GM12878 (cell line): Measurements from ENCODE around the gene RIMBP2. TPM values are rescaled to one million over a fixed set of nuclear protein-coding genes. Genes with fewer than 3 reads are reported as not detected.

Source experiments
- ATAC-seq: fragments of 200-7000 bp; cut with Tn5 transposase; 3 replicates; pipeline ENCODE4 v1.9.1; 2020; ENCODE audit warnings: mild to moderate bottlenecking, moderate library complexity
- BruUV-seq: library from RNA; stranded (reverse); fragments of 400-500 nt; replicated peaks from 2 replicates; lab custom pipeline; 2021; lab: Mats Ljungman, UMichigan
- CTCF ChIA-PET: fragments of 300-600 bp; sonication (Branson Sonifier 250); formaldehyde crosslinking; extraction: SDS; loops from one replicate; lab custom pipeline; 2021; ENCODE audit warnings: inconsistent platforms; lab: Yijun Ruan, JAX
- POLR2A ChIA-PET: fragments of 350-600 bp; formaldehyde crosslinking; extraction: SDS; loops from one replicate; lab custom pipeline; 2021; ENCODE audit warnings: inconsistent platforms; lab: Charles Lee
- RAD21 ChIA-PET: fragments of 300-600 bp; sonication (Branson Sonifier 250); formaldehyde crosslinking; loops from one replicate; lab custom pipeline; 2023; ENCODE audit warnings: antibody characterized with exemption; ENCODE audit not compliant: unreplicated experiment; lab: Charles Lee
- SMC1A ChIA-PET: fragments of 300-600 bp; sonication (Branson Sonifier 250); formaldehyde crosslinking; loops from one replicate; lab custom pipeline; 2023; ENCODE audit not compliant: unreplicated experiment, uncharacterized antibody; lab: Charles Lee
- DNase-seq: peaks from one replicate; pipeline ENCODE4 v3.0.0-alpha.2; 2011; ENCODE audit warnings: low read depth, low spot score
- FAIRE-seq: peaks from 3 replicates; lab custom pipeline; 2011; peaks lifted over from hg19 to GRCh38; lab: Jason Lieb, UNC
- H2AFZ ChIP-seq: 2 replicates; pipeline ENCODE4 v1.6.0; 2011; ENCODE audit warnings: low read depth, low read length, control low read depth; ENCODE audit not compliant: control insufficient read depth
- H3K27ac ChIP-seq: 2 replicates; pipeline ENCODE4 v1.5.1; 2011; ENCODE audit warnings: control low read depth; ENCODE audit not compliant: control insufficient read depth, insufficient read depth
- H3K27me3 ChIP-seq, 2 experiments: replicated peaks in 1 of 2; 2 replicates each; pipeline versions ENCODE4 v1.6.0 to v1.6.1; 2011; ENCODE audit warnings: low read length in 1 of 2; ENCODE audit not compliant: control insufficient read depth in 2 of 2, insufficient read depth in 2 of 2
- H3K36me3 ChIP-seq, 2 experiments: 2 replicates each; pipeline ENCODE4 v1.5.1; 2011; ENCODE audit warnings: low read length in 1 of 2; ENCODE audit not compliant: control insufficient read depth in 2 of 2, insufficient read depth in 2 of 2
- H3K4me1 ChIP-seq: 2 replicates; pipeline ENCODE4 v1.6.1; 2011; ENCODE audit warnings: mild to moderate bottlenecking, low read length, moderate library complexity, mixed read lengths; ENCODE audit not compliant: control insufficient read depth, insufficient read depth
- H3K4me2 ChIP-seq: 2 replicates; pipeline ENCODE4 v1.6.0; 2011; ENCODE audit warnings: control low read depth; ENCODE audit not compliant: control insufficient read depth, insufficient read depth
- H3K4me3 ChIP-seq: fragments of 200-600 bp; sonication (generic); 2 replicates; pipeline ENCODE4 v1.5.1; 2016
- H3K79me2 ChIP-seq: 2 replicates; pipeline ENCODE4 v1.6.0; 2011; ENCODE audit warnings: low read length; ENCODE audit not compliant: control insufficient read depth, insufficient read depth
- H3K9ac ChIP-seq: 2 replicates; pipeline ENCODE4 v1.8.0; 2011; ENCODE audit warnings: low read length, control low read depth, mixed read lengths; ENCODE audit not compliant: control insufficient read depth, insufficient read depth
- H3K9me3 ChIP-seq: replicated peaks from 3 replicates; pipeline ENCODE4 v1.5.1; 2011; ENCODE audit warnings: mild to moderate bottlenecking, low read length; ENCODE audit not compliant: control insufficient read depth, insufficient read depth
- H4K20me1 ChIP-seq: 2 replicates; pipeline ENCODE4 v1.6.0; 2011; ENCODE audit not compliant: control insufficient read depth, insufficient read depth
- CBX5 ChIP-seq: sonication (generic); IDR thresholded peaks from 2 replicates; pipeline ENCODE4 v1.6.1; 2016; ENCODE audit warnings: low read depth, moderate library complexity, mild to moderate bottlenecking, inconsistent platforms
- HCFC1 ChIP-seq: fragments of 150-350 bp; IDR thresholded peaks from 2 replicates; pipeline ENCODE4 v1.6.1; 2014; ENCODE audit warnings: low read length
- KAT2A ChIP-seq: conservative IDR thresholded peaks from 2 replicates; pipeline ENCODE4 v1.6.1; 2011; ENCODE audit warnings: low read depth, low read length; ENCODE audit not compliant: control insufficient read depth
- LARP7 ChIP-seq: fragments of 450-650 bp; IDR thresholded peaks from 2 replicates; pipeline ENCODE4 v1.6.1; 2017; ENCODE audit warnings: mild to moderate bottlenecking
- SP1 ChIP-seq: IDR thresholded peaks from one replicate; pipeline ENCODE4 v1.6.1; 2011; ENCODE audit warnings: low read depth, low read length
- STAT3 ChIP-seq: IDR thresholded peaks from 2 replicates; pipeline ENCODE4 v1.6.1; 2011; ENCODE audit warnings: low read depth, low read length, improper control_type of control experiment
- whole genome bisulfite sequencing: methylation state at CpG from one replicate; pipeline ENCODE4 v1.1.6; 2016; ENCODE audit warnings: low lambda C conversion rate; ENCODE audit not compliant: insufficient replicate concordance, insufficient coverage; ENCODE audit errors: missing lambda C conversion rate; 5-methylcytosine and 5-hydroxymethylcytosine counted together
- in situ Hi-C: fragments of 300-500 bp; cut with MboI; formaldehyde crosslinking; loops from 9 replicates; pipeline ENCODE4 v1.14.3; 2018; ENCODE audit warnings: mixed read lengths
- intact Hi-C: fragments of 100-400 bp; cut with micrococcal nuclease; formaldehyde crosslinking; loops from one replicate; pipeline ENCODE4 v1.14.2; 2022; ENCODE audit not compliant: unreplicated experiment
- polyA plus RNA-seq, 11 experiments: library from polyadenylated mRNA; depleted of rRNA in 4 of 11; unstranded in 6 of 11; stranded (reverse) in 5 of 11; fragments of >200 nt; fragmentation: Nextera tagmentation in 4 of 11; fragmentation: Illumina TruSeq in 1 of 11; extraction: Ambion mirVana in 4 of 11; extraction: Trizol in 1 of 11; gene quantifications; 1 replicate in 1 of 11; 2 replicates in 10 of 11; pipeline versions ENCODE4 v1.2.1 to v1.2.3, GENCODE V29; 2011 to 2016; ENCODE audit warnings: inconsistent platforms in 2 of 11, missing spikeins in 2 of 11, low read depth in 1 of 11
- total RNA-seq, 4 experiments: library from RNA; depleted of rRNA in 3 of 4; stranded (reverse); fragments of >200 nt in 3 of 4; fragmentation: Illumina TruSeq in 1 of 4; extraction: Trizol in 1 of 4; gene quantifications; 2 replicates each; pipeline versions ENCODE4 v1.2.1 to v1.2.3, GENCODE V29; 2013 to 2021
- TF ChIP-seq, protein P1 (sequence below): IDR thresholded peaks from 2 replicates; pipeline ENCODE4 v1.6.1; 2011; ENCODE audit warnings: low read depth, low read length, improper control_type of control experiment, borderline replicate concordance
- TF ChIP-seq, protein P2 (sequence below): fragments of 150-350 bp; IDR thresholded peaks from 2 replicates; pipeline ENCODE4 v1.6.1; 2014; ENCODE audit warnings: mild to moderate bottlenecking, low read depth, low read length

RIMBP2 gene
- total and polyA plus RNA-seq, 10 of the 15 experiments (the other 5 are each of a cell fraction or from before 2014, with no cell fraction given): 0.04 to 2.9 (median 0.07) TPM; not detected in 1

DNA sequence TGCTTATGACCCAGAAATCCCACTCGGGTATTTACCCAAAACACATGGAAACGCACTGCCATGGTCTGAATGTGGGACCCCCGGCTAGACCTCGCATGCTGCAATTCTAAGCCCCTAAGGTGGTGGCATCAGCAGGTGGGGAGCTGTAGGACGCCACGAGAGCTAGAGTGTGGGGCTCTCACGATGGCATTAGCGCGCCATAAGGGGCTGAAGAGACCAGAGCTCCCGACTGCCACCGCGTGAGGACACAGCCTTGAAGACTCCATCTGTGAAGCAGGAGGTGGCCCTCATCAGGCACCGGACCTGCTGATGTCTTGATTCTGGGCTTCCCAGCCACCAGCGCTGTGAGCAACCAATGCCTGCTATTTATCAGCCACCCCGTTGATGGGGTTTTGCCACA is 40.3 kb downstream of the RIMBP2 start:
- no peaks in the 10 kb centered on the region for H3K4me1 ChIP-seq
- no peak overlapping the region for H3K9ac ChIP-seq
- intact Hi-C loops (no loop called here), in situ Hi-C loops (no loop called here)
- FAIRE-seq (no peak), ATAC-seq (no peak), DNase-seq (no peak)
- H3K9me3 ChIP-seq: no peaks in the 10 kb centered on the region; the same call in 2 of the 3 replicates
- ChIA-PET POLR2A (no interaction called here), RAD21 (no interaction called here), SMC1A (no interaction called here), CTCF (no interaction called here)
- no TSS peak for BruUV-seq
- no peak overlapping the region for H2AFZ ChIP-seq
- no peaks in the 10 kb centered on the region for H3K36me3 ChIP-seq
- 58% methylated on average over 15 of the region's 15 CpGs for WGBS
- no peak overlapping the region for H3K4me2 ChIP-seq
- no peaks in the 10 kb centered on the region for H3K27me3 ChIP-seq
- no peak for TF ChIP-seq HCFC1
- no peak for TF ChIP-seq SP1
- TF ChIP-seq, protein P1, sequence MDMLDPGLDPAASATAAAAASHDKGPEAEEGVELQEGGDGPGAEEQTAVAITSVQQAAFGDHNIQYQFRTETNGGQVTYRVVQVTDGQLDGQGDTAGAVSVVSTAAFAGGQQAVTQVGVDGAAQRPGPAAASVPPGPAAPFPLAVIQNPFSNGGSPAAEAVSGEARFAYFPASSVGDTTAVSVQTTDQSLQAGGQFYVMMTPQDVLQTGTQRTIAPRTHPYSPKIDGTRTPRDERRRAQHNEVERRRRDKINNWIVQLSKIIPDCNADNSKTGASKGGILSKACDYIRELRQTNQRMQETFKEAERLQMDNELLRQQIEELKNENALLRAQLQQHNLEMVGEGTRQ: no peak
- TF ChIP-seq STAT3: no peak
- no peak for TF ChIP-seq CBX5
- TF ChIP-seq KAT2A: no peak
- no peak for TF ChIP-seq LARP7
- TF ChIP-seq, protein P2, sequence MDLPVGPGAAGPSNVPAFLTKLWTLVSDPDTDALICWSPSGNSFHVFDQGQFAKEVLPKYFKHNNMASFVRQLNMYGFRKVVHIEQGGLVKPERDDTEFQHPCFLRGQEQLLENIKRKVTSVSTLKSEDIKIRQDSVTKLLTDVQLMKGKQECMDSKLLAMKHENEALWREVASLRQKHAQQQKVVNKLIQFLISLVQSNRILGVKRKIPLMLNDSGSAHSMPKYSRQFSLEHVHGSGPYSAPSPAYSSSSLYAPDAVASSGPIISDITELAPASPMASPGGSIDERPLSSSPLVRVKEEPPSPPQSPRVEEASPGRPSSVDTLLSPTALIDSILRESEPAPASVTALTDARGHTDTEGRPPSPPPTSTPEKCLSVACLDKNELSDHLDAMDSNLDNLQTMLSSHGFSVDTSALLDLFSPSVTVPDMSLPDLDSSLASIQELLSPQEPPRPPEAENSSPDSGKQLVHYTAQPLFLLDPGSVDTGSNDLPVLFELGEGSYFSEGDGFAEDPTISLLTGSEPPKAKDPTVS: no peak
- no peak overlapping the region for H3K27ac ChIP-seq
- no peaks in the 10 kb centered on the region for H3K79me2 ChIP-seq
- no peaks in the 10 kb centered on the region for H4K20me1 ChIP-seq
- H3K4me3 ChIP-seq: no peak overlapping the region
